Measurements from ENCODE around the gene OR2V2.

GRCh38 chr5:181164076-181164952 is 16.9 kb downstream of the OR2V2 start:
- TF ChIP-seq CTCF (IDR thresholded peaks at IDR 0.05) (no peak), POLR2A (IDR thresholded peaks at IDR 0.05) (no peak)

All from uterus (tissue), 2 donors.